Bone marrow (tissue), 2 donors: ENCODE results near the gene GNG2.
A peak's percentile ranks its signal among the peaks of the same experiment; 100 is the strongest.

Source experiments
- DNase-seq, 2 donors: peaks; one replicate each; lab custom pipeline; 2025; lab: John Stamatoyannopoulos, UW

Gene GNG2

DNA sequence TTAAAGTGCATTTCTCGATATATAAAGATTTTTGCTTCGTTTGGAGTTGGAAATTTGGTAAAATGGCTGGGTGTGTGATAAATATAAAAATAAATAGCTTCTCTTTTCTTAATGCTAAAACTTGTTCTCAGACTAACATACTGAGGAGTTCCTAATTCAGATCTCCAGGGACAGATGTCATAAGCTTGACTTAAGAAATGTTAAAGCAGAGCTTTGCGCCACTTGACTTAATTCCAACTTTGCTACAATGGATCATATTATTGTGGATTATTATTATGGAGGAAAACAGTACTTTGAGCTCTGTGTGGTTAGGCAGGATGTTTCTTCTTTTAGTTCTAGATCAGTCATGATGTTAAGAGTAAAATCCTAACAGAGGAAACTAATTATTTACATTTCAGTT is 33.8 kb downstream of the GNG2 start:
- DNase-seq: no peak

DNA sequence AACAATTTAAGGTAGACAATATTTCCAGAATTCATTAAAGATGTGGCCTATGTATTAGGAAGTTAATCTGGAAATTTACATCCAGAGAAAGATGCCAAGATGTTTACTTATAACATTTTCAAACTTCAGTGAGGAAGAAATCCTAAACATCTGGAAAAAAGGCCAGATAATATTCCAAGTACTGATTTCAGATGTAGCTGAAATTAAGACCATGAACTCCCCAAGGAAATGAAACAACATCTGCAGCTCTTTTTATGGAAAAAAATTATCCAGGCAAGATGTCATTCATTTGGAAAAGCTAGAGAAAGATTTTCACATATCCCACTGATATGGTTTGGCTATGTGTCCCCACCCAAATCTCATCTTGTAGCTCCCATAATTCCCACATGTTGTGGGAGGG is 35.0 kb downstream of the GNG2 start:
- DNase-seq: no peak

DNA sequence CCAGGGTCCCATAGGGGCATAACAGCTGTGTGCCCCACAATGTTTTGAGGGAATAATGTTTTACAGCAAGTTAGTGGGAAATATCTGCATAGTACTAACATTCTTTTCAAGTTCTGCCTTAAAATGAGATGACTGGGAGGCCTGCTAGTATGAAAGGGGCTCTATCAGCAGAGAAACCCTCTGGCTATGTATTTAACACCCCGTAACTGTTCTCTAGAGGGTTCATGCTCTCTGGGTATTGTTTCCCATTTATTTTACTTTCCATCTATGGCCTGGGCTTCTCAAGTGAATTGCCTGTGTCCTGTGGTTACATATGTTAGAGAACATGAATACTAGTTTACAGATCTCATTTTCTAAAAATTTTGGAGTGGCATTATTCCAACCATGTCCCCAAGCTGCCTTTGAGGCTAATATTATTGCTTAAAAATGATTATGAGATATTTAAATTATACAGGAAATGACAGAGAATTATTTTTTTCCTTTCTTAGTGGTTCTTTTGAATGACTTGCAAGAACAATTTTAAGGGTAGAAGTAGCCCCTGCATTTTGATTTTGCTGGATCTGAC is 37.5 kb downstream of the GNG2 start:
- no peak for DNase-seq

DNA sequence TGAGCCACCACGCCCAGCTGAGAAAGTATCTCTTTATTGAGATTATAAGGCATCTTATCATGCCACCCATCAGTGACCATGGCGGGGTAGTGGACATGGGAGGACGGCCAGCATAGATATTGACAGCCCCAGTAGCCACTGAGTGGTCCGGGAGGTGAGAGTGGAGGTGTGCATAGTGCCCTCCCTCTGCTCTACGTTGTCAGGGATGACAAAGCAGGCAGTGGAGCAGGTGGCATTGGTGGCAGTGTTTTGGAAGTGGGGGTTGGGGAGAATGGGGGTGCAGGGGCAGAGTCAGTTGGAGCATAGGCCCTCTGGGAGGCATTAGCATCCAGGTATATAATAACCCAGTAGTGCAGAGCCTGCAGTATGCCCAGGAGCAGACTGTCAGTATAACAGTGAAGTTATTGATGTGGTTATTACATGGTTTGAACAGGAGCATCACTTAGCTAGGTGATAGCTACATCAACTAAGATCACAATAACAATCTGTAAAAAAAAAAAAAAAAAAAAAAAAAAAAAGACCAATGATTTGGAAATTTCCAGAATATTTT is 41.1 kb downstream of the GNG2 start:
- DNase-seq: no peak

DNA sequence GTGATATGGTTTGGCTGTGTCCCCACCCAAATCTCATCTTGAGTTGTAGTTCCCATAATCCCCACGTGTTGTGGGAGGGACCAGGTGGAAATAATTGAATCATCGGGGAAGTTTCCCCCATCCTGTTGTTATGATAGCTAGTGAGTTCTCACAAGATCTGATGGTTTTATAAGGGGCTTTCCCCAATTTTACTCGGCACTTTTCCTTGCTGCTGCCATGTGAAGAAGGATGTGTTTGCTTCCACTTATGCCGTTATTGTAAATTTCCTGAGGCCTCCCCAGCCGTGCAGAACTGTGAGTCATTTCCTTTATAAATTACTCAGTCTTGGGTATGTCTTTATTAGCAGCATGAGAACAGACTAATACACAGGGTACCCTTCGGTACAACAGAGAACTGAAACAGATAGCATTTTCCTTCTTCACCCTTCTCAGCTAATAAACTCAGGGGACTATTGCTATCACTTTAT is 45.3 kb downstream of the GNG2 start:
- DNase-seq: peak; percentile 5 to 90

DNA sequence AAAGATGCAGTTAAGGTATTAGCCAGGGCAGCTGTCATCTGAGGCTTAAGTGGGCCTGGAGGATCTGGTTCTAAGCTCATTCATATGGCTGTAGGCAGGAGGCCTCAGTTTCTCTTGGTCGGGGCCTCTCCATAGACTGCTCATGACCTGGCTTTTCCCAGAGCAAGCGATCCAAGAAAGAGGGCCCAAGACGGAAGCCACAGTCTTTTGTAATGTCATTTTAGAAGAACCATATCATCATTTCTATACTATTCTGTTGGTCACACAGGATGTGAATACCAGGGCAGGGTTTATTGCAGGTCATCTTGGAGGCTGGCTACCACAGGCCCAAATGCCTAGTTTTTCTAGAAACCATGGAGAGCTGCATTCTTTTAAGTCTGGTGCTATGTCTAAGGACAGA is 47.7 kb downstream of the GNG2 start:
- DNase-seq: no peak

DNA sequence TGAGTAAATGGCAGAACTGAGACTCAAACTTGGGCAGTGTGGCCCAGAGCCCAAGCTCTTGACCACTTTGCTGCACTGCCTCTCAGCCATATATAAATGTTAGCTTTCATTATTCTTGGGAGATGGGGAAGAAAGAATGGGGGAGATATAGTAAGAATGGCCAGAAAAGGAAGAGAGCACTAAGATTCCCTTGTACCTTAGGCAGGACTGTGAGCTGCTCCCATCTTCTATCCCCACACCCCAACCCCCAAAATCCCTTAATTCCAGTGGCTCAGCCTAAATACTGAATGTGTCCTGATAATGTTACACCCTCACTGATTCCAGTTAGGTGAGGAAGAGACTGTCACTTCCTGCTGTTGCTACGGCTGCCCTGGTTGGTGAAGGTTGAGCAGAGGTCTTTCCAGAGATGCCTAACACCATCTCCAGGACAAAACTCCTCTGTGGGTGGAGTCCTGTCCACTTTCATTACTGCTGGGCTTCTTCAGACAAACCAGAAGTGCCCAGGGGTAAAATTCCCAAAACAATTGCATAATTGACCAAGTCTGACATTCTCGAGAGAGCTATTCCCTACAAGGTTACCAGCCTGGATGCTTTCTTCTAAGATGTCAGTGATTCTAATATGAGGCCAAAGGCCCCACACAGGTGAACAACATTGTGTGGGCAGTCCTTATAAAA is 51.8 kb downstream of the GNG2 start:
- DNase-seq: no peak

DNA sequence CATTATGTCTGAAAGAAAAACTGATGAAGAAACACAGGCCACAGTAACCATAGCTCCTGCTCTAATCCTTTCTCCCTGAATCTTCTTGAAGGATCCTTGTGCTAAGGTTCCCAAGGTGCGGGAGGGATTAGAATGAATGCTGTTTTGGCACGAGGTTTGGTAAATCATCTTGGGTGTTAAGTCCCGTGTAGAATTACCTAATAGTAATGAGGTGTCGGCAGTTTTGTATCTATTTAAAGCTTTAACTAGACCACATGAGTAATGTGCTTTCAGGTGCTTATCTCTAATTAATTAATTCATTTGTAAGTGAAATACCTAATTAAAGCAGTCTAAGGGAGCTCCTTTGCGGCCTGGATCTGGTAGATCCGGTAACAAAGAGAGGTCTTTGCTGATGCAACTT is 53.9 kb downstream of the GNG2 start:
- DNase-seq: no peak

DNA sequence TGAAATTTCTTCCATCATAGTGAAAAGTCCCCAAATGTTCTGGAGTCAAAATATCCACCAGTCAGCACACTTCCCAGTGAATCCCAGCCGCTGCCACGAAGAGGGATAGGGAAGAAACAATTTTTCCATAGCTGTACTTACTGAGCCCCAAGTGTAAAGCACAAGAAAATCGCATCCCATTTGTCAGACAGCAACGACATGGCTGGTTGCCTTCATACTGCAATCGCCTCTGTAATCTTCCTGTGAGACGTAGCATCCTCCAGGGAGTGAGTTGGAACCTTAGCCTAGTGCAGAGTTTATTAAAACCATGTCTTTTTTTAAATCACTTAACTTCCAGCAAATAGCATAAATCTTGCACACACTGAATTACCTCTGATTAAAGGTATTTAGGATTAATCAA is 56.8 kb downstream of the GNG2 start:
- DNase-seq: no peak

DNA sequence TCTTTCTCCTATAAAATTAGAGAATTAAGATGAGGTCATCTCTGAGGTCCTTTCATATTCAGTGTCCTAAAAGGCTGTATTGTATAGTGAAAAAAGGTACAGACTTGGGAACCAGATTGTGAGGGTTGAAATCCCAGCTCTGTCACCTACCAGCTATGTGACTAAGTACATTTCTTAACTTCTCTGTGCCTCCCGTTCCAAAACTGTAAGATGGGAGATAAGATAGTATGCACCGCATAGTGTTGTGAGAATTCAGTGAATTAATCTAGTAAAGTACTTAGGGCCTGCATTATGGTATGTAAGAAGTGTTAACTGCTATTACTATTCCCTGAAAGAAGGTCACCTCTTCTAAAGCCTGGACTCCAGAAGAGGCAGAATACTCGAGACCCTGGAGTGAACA is 60.6 kb downstream of the GNG2 start:
- DNase-seq: no peak

DNA sequence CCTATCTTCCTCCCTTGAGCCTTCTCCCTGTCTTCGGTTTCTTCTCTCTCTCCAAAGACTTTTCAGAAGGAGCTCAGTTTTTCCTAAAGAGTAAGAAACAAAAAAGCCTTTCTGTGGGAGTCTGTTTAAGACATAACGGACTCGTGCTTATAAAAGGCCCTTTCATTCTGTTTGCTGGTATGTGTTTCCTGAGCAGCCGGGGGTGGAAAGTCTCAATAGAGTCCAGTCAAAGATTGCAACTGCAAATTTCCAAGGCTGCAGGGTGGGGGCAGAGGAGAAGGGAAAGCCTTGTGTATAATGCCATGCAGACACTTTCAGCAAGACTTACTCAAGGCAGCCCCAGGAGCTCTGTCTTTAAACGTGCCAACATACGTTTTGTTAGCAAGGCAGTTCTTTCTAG is 62.2 kb downstream of the GNG2 start:
- DNase-seq: no peak

DNA sequence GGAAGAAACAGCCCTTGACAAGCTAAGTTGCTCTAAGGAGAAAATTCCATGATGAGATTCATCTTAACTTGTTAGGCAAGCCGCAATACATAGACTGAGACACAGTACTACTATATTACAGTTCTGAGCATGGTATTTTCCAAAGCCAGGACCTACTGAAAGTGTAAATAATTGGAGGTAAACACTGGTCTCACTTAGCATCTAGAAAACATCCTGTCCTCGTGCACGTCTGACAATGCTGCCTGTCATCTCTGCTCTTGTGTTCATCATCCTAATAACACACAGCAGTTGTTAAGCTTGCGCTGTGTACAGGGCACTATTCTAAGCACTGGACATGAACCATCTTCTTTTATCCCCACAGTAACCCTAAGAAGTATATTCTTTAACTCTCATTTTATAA is 64.2 kb downstream of the GNG2 start:
- no peak for DNase-seq

DNA sequence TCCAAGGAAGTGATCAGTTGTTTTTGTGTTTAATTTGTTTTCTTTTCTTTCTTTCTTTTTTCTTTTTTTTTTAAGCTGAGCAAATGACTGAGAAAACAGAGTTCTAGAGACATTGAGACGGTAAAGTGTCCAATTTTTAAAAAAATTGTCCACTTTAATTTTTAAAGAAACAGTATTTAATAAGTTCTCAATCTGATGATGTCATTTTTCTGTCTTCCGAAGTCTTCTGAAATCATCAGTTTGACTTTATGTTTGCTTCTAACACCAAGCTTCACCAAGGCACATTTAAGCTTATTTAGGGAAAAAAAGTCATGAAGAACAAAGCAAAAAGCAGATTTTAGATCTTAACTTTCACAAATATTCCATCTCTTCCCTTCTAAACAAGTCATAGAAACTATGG is 65.6 kb downstream of the GNG2 start:
- no peak for DNase-seq

DNA sequence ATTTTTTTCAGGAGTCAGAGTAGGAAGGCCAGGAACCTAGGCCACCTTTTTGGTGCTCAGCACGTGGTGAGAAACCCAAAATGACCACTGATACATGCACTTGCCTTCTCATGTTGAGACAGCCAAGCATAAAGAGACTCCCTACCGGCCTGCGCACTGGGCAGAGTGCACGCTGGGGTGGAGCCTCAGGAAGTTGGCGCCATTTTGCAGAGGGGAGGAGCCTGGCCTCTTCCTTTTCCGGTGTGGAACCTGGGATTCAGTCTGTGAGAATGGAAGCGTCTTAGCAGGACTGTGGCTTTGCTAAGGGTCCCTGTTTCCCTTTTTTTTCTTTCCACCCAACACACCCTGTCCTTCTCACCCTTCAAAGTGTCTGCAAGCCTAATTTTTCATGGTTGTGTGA is 66.0 kb downstream of the GNG2 start:
- DNase-seq: no peak

DNA sequence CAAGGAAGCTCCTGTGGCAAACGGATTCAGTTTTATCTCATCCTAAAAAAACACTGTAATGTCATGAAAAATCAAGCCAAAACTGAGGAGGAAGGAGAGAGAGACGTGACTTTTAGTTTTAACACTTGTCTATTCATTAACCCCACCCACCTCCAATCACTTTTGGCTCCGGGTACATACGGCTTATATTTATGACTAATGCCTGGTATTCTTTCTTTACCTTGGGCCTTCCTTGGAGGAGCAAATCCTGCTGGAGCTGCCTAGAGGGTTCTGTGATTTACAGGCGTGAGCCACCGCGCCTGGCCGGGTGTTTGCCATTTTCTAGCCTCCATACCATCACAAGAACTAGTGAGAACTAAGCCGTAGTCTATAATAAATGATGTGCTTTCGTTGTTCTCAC is 68.2 kb downstream of the GNG2 start:
- no peak for DNase-seq

DNA sequence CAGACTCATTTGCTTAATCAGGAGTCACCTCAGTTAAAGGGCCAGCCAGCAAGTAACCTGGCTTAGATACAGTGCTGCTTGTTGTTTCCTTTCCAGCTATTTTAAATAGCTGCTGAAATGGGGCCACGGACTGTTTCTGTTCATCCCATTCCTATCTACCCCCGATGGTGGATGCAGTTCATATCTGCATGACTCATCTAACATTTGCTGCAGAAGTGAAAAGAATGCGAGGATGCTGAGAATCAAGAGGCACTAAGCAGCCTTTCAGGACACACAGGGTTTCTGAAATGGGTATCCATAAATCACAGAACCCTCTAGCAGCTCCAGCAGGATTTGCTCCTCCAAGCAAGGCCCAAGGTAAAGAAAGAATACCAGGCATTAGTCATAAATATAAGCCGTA is 68.8 kb downstream of the GNG2 start:
- DNase-seq: no peak

DNA sequence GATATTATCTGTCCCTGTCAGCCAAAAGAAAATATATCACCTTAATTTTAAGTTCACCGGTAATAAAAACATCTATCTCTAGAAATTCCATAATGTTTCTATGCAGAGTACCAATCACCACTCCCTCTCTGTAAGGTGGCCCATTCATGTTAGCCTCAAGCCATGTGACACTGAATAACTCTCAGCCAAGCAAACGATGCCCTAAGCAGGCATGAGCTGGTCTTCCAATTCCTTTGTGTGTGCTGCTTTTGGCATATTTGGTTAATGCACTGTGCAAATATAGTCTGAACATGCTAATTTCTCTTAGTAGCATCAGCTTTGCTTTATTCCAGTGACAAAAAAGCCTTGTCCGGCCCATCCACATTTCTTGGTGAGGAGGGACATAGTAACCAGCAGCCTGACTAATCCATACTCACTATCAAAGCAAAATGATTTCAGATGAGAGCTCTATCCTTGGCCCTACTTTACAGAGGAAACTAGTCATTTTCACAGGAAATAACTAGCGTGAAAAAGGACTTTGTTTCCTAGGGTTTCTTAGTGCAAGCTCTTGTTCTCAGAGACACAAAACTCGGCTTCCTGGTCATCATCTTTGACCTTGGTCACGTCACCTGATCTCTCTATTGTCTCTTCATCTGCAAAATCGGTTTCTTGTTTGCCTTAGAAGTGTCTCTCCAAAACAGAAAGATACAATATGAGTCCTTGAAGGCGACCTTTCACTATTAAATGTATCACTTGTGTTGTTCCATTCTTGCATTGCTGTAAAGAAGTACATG is 69.7 kb downstream of the GNG2 start:
- DNase-seq: no peak

DNA sequence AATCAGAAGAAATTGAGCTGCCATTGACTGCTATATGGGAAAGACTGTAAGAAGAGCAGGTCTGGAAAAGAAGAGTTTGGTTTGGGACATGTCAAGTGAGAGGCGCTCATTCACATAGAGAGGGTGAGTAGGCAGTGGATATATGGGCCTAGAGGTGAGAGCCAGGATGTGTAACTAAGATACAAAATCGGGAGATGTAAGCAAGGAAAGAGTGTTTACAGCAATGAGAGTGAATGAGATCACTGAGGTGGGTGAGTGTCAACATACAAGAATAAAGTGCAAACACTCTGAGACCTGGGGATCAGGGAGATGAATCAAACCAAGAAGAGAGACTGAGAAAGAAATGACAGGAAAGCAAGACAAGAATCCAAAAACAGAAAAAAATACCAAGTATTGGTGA is 70.9 kb downstream of the GNG2 start:
- no peak for DNase-seq

DNA sequence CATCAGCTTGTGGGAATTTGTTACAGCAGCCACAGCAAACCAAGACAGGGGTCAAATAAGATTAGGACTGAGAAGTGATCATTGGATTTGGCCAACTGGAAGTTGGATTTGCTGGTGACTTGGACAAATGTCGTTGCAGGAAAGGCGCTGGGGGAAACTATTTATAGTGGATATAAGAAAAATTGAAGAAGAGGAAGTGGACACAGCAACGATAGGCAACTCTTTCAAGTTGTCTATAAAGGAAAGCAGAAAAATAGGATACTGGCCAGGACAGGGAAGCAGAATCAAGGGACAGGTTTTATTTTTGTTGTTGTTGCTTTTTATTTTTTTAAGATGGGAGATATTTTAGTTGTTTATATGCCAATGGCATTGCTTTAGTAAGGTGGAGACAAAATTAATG is 72.8 kb downstream of the GNG2 start:
- DNase-seq: no peak

DNA sequence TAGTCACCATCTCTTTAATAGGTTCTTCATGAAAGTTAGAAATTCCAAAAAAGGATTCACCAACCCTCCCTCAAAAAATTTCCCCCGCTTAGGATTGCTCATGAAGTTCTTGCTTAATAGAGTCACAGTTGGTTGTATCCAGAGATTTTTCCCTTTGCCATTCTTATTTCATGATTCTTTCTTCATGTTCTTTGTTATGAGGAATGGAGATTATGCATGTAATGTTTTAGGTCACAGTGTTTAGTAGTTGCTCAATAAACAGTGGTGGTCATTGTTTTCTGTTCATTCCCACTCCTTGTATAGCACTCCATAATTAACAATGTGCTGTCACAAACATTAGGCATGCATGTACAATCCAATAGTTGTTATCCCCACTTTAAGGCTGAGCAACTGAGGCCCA is 77.7 kb downstream of the GNG2 start:
- DNase-seq: no peak

DNA sequence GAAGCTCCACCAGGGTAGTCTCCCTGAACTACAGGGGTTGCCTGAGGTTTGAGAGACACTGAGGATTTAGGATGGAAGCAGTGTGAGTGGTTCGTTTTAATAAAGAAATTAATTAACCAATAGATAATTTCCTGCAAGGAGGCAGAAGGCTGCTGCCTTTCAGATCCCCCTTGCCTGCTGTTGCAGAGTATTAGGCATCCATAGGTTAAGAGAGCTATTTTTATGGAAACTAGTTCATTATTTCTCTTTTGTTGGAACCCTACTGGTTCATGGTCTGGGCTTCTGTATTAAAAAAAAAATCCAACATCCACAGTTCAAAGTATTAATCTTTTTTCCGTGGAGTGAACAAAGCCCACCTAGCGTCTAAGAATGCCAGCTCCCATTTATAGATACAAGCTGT is 78.4 kb downstream of the GNG2 start:
- no peak for DNase-seq

DNA sequence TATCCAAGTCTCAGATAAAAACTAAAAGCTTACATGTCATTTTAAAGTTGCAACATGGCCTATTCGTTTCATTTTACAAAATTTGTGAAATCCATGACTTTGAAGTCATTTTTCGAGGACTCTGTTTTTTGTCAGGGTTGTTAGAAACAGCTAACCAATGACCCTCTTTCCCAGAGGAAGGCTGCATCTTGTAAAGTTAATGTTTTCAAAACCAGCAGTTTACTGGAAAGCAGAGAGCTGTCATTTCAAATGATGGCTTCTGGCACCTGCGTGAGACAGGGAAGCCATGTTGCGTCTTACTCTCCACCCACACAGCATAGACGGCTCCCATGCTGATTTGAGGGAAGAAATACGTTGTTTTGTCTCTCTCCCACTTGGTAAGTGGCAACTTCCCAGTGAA is 78.8 kb downstream of the GNG2 start:
- no peak for DNase-seq

DNA sequence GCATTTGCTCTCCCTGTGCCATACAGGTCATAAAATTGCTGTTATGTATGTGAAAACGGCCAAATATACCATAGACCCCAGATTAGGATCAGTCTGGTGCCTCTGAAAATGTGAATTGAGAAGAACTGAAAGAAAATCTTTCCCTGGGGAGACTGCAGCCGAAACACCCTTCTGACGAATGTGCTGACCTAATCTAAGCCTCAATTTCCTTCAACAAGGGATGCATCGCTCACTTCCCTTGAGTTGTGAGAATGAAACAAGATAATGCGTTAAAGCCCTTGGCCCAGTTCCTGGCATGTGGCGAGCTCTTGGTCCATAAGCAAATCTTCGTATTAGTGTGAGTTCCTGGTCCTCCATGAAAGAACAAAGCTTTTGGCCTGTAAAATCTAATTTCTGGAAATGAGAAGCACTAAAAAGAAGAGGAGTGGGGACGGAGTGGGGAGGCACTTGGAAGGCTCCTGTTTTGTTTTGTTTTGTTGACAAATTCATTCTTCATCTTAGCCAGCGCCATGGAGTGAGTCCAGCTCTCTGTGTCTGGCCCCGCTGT is 79.4 kb downstream of the GNG2 start:
- no peak for DNase-seq
